Activated CD8-positive, alpha-beta memory T cell treated with anti-CD3 and anti-CD28 coated beads, Interleukin-2, amount 10 ng/mL, durations not matched to agents 7 days and 5 days (primary cell): ENCODE data around the gene HSD17B10. TPM values are rescaled to one million over a fixed set of nuclear protein-coding genes. Genes with fewer than 3 reads are reported as not detected.

Experiments
- microRNA-seq: library from miRNA; unstranded; fragments of <30 nt; microRNA quantifications from one replicate; pipeline ENCODE4 v1.2.0, GENCODE V29; 2022
- total RNA-seq, 2 experiments: library from RNA; stranded (reverse); gene quantifications; one replicate each; pipeline ENCODE4 v1.2.3, GENCODE V29; 2021

The HSD17B10 gene
- total RNA-seq, 2 experiments from 2014 or later: 111 to 147 TPM

Small RNA genes lying within 50 kb of the gene (microRNA-seq; reads per million reads assigned to microRNA genes)
- gene MIR6857: not detected

Other genes starting within 250 kb of the HSD17B10 start
- 10 to 100 TPM; 91.2 to 93.1 TPM for gene KDM5C, start 209.2 kb downstream of the HSD17B10 start, total RNA-seq
- gene IQSEC2, start 152.8 kb downstream of the HSD17B10 start, total RNA-seq: under 1 TPM in 1 of 2 experiments, not detected in 1; 0.40 TPM
- gene SMC1A, start 11.7 kb downstream of the HSD17B10 start, total RNA-seq: 100 to 1,000 TPM; 159 to 171 TPM
- gene RIBC1, start 11.5 kb downstream of the HSD17B10 start, total RNA-seq: 1 to 10 TPM in 1 of 2 experiments, under 1 TPM in 1; 0.61 to 1.1 TPM